HEK293 (cell line): ENCODE data around the gene TMEM79.

ENCODE experiments used
- HIC1 ChIP-seq: fragments of 450-650 bp; formaldehyde crosslinking; IDR thresholded peaks from 2 replicates; pipeline ENCODE4 v1.5.1; 2016; ENCODE audit warnings: missing biosample characterization, missing genetic modification characterization
- KLF17 ChIP-seq: fragments of 450-650 bp; formaldehyde crosslinking; IDR thresholded peaks from 2 replicates; pipeline ENCODE4 v1.5.1; 2016; ENCODE audit warnings: missing biosample characterization, missing genetic modification characterization
- KLF8 ChIP-seq: fragments of 450-650 bp; formaldehyde crosslinking; IDR thresholded peaks from 2 replicates; pipeline ENCODE4 v1.5.1; 2016; ENCODE audit warnings: missing biosample characterization, missing genetic modification characterization
- MEIS1 ChIP-seq: sonication (generic); formaldehyde crosslinking; IDR thresholded peaks from 2 replicates; pipeline ENCODE4 v1.8.1; 2022; ENCODE audit warnings: missing genetic modification reagents, mild to moderate bottlenecking, borderline replicate concordance
- OSR2 ChIP-seq: fragments of 450-650 bp; formaldehyde crosslinking; IDR thresholded peaks from 2 replicates; pipeline ENCODE4 v1.5.1; 2016; ENCODE audit warnings: missing biosample characterization, missing genetic modification characterization
- OVOL3 ChIP-seq: fragments of 450-650 bp; formaldehyde crosslinking; IDR thresholded peaks from 2 replicates; pipeline ENCODE4 v1.5.1; 2016; ENCODE audit warnings: missing biosample characterization, missing genetic modification characterization
- TRIM28 ChIP-seq: IDR thresholded peaks from 2 replicates; pipeline ENCODE4 v1.6.1; 2011; ENCODE audit warnings: low read length, control low read depth, borderline replicate concordance
- ZBTB1 ChIP-seq: fragments of 450-650 bp; formaldehyde crosslinking; IDR thresholded peaks from 2 replicates; pipeline ENCODE4 v1.5.1; 2016; ENCODE audit warnings: missing biosample characterization, missing genetic modification characterization
- ZFP3 ChIP-seq: fragments of 450-650 bp; formaldehyde crosslinking; IDR thresholded peaks from 2 replicates; pipeline ENCODE4 v1.5.1; 2016; ENCODE audit warnings: low read depth, missing biosample characterization, missing genetic modification characterization
- ZNF132 ChIP-seq: fragments of 450-650 bp; formaldehyde crosslinking; IDR thresholded peaks from 2 replicates; pipeline ENCODE4 v1.5.1; 2017; ENCODE audit warnings: missing biosample characterization, missing genetic modification characterization, borderline replicate concordance
- ZNF214 ChIP-seq: fragments of 450-650 bp; formaldehyde crosslinking; IDR thresholded peaks from 2 replicates; pipeline ENCODE4 v1.5.1; 2017; ENCODE audit warnings: missing biosample characterization, mild to moderate bottlenecking, missing genetic modification characterization, borderline replicate concordance
- ZNF366 ChIP-seq: fragments of 450-650 bp; formaldehyde crosslinking; conservative IDR thresholded peaks from 2 replicates; pipeline ENCODE4 v1.5.1; 2016; ENCODE audit warnings: missing biosample characterization, missing genetic modification characterization
- ZNF37A ChIP-seq: fragments of 450-650 bp; IDR thresholded peaks from 2 replicates; pipeline ENCODE4 v1.5.1; 2018; ENCODE audit warnings: missing biosample characterization, missing genetic modification characterization
- ZNF423 ChIP-seq: fragments of 450-650 bp; formaldehyde crosslinking; IDR thresholded peaks from 2 replicates; pipeline ENCODE4 v1.5.1; 2016; ENCODE audit warnings: missing biosample characterization, missing genetic modification characterization
- ZNF449 ChIP-seq: fragments of 450-650 bp; formaldehyde crosslinking; IDR thresholded peaks from 2 replicates; pipeline ENCODE4 v1.5.1; 2017; ENCODE audit warnings: missing biosample characterization, mild to moderate bottlenecking, missing genetic modification characterization, moderate library complexity
- ZNF48 ChIP-seq: fragments of 450-650 bp; formaldehyde crosslinking; IDR thresholded peaks from 2 replicates; pipeline ENCODE4 v1.5.1; 2016; ENCODE audit warnings: missing biosample characterization, missing genetic modification characterization
- ZNF518A ChIP-seq: fragments of 450-650 bp; formaldehyde crosslinking; conservative IDR thresholded peaks from 2 replicates; pipeline ENCODE4 v1.5.1; 2016; ENCODE audit warnings: low read depth, missing biosample characterization, missing genetic modification characterization
- ZNF544 ChIP-seq: fragments of 450-650 bp; formaldehyde crosslinking; IDR thresholded peaks from 2 replicates; pipeline ENCODE4 v1.5.0; 2017; ENCODE audit warnings: missing biosample characterization, missing genetic modification characterization
- ZNF555 ChIP-seq: fragments of 450-650 bp; formaldehyde crosslinking; conservative IDR thresholded peaks from 2 replicates; pipeline ENCODE4 v1.5.1; 2017; ENCODE audit warnings: missing biosample characterization, mild to moderate bottlenecking, missing genetic modification characterization, inconsistent platforms
- ZNF558 ChIP-seq: fragments of 450-650 bp; formaldehyde crosslinking; IDR thresholded peaks from 2 replicates; pipeline ENCODE4 v1.5.1; 2016; ENCODE audit warnings: missing biosample characterization, missing genetic modification characterization
- ZNF626 ChIP-seq: fragments of 450-650 bp; sonication (Bioruptor Pico); formaldehyde crosslinking; IDR thresholded peaks from 2 replicates; pipeline ENCODE4 v1.5.1; 2018; ENCODE audit warnings: missing biosample characterization, missing genetic modification characterization, inconsistent platforms
- ZNF629 ChIP-seq: fragments of 450-650 bp; formaldehyde crosslinking; IDR thresholded peaks from 2 replicates; pipeline ENCODE4 v1.5.1; 2017; ENCODE audit warnings: missing biosample characterization, missing genetic modification characterization
- ZNF701 ChIP-seq: fragments of 450-650 bp; formaldehyde crosslinking; IDR thresholded peaks from 2 replicates; pipeline ENCODE4 v1.5.1; 2016; ENCODE audit warnings: missing biosample characterization, missing genetic modification characterization
- ZNF791 ChIP-seq: fragments of 450-650 bp; formaldehyde crosslinking; IDR thresholded peaks from 2 replicates; pipeline ENCODE4 v1.5.1; 2016; ENCODE audit warnings: missing biosample characterization, missing genetic modification characterization
- ZNF843 ChIP-seq: fragments of 450-650 bp; formaldehyde crosslinking; IDR thresholded peaks from 2 replicates; pipeline ENCODE4 v1.5.1; 2016; ENCODE audit warnings: missing biosample characterization, missing genetic modification characterization
- ZSCAN23 ChIP-seq: fragments of 450-650 bp; formaldehyde crosslinking; IDR thresholded peaks from 2 replicates; pipeline ENCODE4 v1.5.1; 2016; ENCODE audit warnings: missing biosample characterization, missing genetic modification characterization
- ZSCAN30 ChIP-seq: fragments of 450-650 bp; IDR thresholded peaks from 2 replicates; pipeline ENCODE4 v1.5.1; 2018; ENCODE audit warnings: missing biosample characterization, mild to moderate bottlenecking, missing genetic modification characterization, moderate library complexity
- ZXDB ChIP-seq: fragments of 450-650 bp; formaldehyde crosslinking; IDR thresholded peaks from 2 replicates; pipeline ENCODE4 v1.5.1; 2016; ENCODE audit warnings: missing biosample characterization, missing genetic modification characterization
- TF ChIP-seq, protein P1 (sequence below): fragments of 450-650 bp; formaldehyde crosslinking; IDR thresholded peaks from 2 replicates; pipeline ENCODE4 v1.5.1; 2016; ENCODE audit warnings: missing biosample characterization, missing genetic modification characterization

The TMEM79 gene

DNA sequence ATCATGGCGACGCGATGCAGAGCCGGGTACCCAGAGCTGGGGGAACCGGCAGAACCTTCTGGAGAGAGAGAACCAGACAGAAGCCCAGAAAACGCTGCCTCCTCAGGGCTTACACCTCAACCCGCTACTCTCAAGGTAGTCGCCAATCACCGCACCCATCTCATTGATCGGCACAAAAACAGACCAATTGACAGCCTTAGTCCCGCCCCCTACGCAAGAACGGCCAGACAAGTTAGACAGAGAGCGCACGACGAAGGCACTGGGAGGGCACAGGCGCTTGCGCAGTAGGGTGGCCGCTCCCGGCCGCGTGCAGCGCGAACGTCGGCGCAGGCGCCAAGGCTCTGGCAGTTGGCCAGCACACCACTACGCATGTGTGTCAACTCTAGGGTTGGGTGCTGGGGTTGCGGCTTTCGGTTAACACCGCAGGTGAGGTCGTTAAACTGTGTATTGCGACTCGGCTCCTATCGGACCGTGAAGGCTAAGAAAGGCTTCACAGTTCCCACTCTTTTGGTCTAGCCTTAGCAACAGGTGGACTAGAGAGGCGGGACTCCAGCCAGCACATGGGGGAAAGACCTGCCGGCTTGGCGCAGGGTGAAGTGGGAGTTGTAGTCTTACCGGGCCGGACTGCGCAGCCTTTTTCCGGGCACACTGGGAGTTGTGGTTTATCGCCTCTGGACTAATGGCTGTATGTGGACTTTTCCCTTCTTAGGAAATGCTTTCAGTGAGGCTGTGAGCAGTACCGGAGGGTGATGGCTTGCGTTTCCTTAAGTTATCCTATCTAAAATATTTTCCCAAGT, 54.3 kb downstream of the TMEM79 start, which contains the start of the genes CCT3 and TSACC (continued):
- no peak for TF ChIP-seq ZNF791 (tag by site-specific recombination)
- no peak for TF ChIP-seq ZNF48
- TF ChIP-seq ZSCAN30 (tag by site-specific recombination): peak; percentile 55; the same call in 1 of the 2 replicates
- no peak for TF ChIP-seq ZNF214
- no peak for TF ChIP-seq MEIS1
- TF ChIP-seq ZXDB (tag by site-specific recombination): peak; percentile 39
- TF ChIP-seq ZNF37A (tag by site-specific recombination): no peak
- TF ChIP-seq ZNF518A: peak; percentile 17; the same call in 1 of the 2 replicates
- peak; percentile 96 for TF ChIP-seq ZNF366 (tag by site-specific recombination)
- TF ChIP-seq OSR2: peak; percentile 76
- TF ChIP-seq ZNF555 (tag by site-specific recombination): no peak
- no peak for TF ChIP-seq ZNF544 (tag by site-specific recombination)
- 0 out of 2 replicates have a peak, but pooled peaks have one; percentile 34 for TF ChIP-seq ZNF558 (tag by site-specific recombination)
- no peak for TF ChIP-seq ZNF701 (tag by site-specific recombination)
- no peak for TF ChIP-seq ZNF626 (tag by site-specific recombination)
- TF ChIP-seq ZNF449 (tag by site-specific recombination): no peak
- TF ChIP-seq ZSCAN23 (tag by site-specific recombination): 0 out of 2 replicates have a peak, but pooled peaks have one; percentile 63
- TF ChIP-seq ZBTB1: no peak
- TF ChIP-seq, protein P1, sequence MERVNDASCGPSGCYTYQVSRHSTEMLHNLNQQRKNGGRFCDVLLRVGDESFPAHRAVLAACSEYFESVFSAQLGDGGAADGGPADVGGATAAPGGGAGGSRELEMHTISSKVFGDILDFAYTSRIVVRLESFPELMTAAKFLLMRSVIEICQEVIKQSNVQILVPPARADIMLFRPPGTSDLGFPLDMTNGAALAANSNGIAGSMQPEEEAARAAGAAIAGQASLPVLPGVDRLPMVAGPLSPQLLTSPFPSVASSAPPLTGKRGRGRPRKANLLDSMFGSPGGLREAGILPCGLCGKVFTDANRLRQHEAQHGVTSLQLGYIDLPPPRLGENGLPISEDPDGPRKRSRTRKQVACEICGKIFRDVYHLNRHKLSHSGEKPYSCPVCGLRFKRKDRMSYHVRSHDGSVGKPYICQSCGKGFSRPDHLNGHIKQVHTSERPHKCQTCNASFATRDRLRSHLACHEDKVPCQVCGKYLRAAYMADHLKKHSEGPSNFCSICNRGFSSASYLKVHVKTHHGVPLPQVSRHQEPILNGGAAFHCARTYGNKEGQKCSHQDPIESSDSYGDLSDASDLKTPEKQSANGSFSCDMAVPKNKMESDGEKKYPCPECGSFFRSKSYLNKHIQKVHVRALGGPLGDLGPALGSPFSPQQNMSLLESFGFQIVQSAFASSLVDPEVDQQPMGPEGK (tag by site-specific recombination): no peak; the same call in none of the 2 replicates
- peak; percentile 22; the same call in 1 of the 2 replicates for TF ChIP-seq TRIM28
- TF ChIP-seq KLF8 (tag by site-specific recombination): peak; percentile 62; the same call in 1 of the 2 replicates
- no peak for TF ChIP-seq KLF17 (tag by site-specific recombination)
- 0 out of 2 replicates have a peak, but pooled peaks have one; percentile 19 for TF ChIP-seq ZNF843 (tag by site-specific recombination)
- TF ChIP-seq ZNF132: no peak
- no peak for TF ChIP-seq ZNF423 (tag by site-specific recombination)
- no peak for TF ChIP-seq ZNF629 (tag by site-specific recombination)
- TF ChIP-seq ZFP3 (tag by site-specific recombination): no peak
- no peak for TF ChIP-seq OVOL3 (tag by site-specific recombination)
- peak; percentile 93 for TF ChIP-seq HIC1 (tag by site-specific recombination)
